Adipose tissue (tissue), 3 donors: Measurements from ENCODE around the gene CD180. TPM values are rescaled to one million over a fixed set of nuclear protein-coding genes. Genes with fewer than 3 reads are reported as not detected.

Source experiments
- H3K27ac ChIP-seq: one replicate; pipeline ENCODE4 v1.5.1; 2013; ENCODE audit warnings: low read depth, low read length
- WGBS, 3 donors: extraction: QIAGEN DNeasy Blood & Tissue Kit; methylation state at CpG; one replicate each; pipeline ENCODE4 v1.1.7; 2013; 5-methylcytosine and 5-hydroxymethylcytosine counted together
- polyA plus RNA-seq, 3 donors: library from polyadenylated mRNA; stranded (reverse); fragments of 200-250 nt; gene quantifications; one replicate each; pipeline ENCODE4 v1.2.3, GENCODE V29; 2013
- donor health status: healthy with polysubstance abuse.
- donor health status: Bipolar disorder and iron deficiency.
- donor health status: healthy.

CD180 gene
- polyA plus RNA-seq, 3 donors: 0.14 to 0.52 (median 0.45) TPM

DNA sequence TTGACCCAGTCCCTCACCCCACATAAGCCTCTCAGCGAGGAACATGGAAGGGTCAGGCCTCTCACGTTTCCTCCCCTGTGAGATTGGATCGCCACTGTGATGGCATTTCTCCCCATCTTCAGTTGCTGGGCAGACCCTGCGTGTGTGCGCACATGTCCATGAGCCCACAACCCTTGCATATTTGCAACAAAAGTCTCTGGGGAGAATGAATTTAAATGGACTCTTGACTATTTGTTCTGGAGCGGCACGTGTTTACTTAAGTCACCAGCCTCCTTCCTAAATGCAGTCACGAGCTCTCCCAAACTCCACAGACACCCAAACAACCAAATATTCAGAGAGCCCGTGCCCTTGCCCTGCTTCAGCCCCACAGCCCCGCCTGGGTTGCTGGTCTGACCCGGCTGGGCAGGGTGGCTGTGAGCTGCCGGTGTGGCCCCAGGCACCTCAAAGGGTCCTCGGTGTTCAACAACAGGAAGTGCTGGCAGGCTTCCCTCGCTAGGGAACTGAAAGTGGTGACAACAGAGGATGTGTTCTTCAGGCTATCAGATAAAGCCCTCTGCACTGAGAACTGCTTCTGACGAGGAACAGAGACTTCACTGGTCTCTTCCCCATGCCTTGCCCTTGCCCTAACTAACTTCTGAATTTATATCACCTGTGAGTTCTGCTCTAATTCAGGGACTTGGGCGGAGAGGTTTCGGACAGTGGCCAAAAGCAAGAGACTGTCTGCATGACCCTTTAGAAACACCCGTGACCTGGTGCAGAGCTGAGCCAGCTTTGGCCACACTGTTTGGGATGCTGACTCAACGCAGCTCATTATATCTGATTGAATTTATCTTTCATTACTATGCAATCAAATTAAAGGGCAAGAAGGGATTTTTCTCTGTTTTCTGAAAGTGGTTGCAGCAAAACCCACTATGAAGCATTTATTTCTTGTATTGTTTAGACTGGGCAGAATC is 19.2 kb upstream of the CD180 start:
- 40 to 44% (median 42%) methylated on average over 19 of the region's 19 CpGs for WGBS, 3 donors
- no peak overlapping the region for H3K27ac ChIP-seq

DNA sequence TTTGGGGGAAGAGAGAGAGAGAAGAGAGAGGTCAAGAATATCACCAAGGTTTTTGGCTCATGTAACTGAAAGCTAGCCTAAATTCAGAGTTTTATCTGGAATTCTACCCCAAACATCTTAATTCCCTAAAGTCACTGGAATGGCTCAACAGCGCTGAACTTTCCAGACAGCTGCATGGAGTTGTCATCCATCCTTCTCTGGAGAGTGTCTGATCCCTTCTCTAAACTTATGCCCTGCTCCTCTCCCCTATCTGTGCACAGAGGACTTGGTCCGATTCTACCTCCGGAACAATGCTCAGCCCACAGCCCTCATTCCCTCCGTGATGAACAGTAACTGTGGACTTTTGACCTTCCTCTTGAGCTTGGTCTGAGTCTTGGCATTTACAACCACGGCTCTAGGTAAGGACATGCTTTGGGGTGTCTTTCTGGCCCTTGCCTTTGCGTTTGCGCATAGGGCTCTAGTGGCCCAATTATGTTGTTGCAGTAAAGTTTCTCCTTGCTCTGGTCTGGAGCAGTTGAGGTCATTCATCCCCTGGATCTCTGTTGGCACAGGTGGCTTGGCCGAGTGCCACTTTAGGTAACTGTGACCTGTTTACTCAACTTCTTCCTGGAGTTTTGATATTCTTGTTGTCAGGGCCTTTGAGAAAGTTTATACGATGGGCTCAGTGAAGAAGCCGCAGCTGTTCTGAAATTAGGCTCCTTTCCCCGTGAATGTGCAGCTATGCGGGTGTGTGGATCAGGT is 18.3 kb upstream of the CD180 start:
- H3K27ac ChIP-seq: no peak overlapping the region
- 57 to 87% (median 82%) methylated on average over 12 of the region's 12 CpGs for WGBS, 3 donors

DNA sequence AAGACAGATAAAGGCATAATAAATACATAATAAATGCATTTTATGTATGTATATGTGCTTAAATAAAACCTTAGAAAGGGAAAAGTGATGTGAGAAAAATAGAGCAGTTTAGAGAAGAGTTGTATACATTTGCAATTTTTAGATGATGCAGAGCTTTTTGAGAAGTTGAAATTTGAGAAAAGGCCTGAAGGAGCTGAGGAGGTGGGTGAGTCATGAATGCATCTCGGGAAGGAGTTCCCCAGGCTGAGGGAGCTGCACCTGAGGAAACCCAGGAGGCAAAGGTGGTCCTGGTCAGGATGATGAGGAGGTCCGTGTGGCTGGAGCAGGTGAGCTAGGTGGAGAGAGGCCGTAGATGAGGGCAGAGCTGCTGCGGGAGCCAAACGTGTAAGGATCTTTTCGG is 17.4 kb upstream of the CD180 start:
- H3K27ac ChIP-seq: no peak overlapping the region
- WGBS, 3 donors: 84 to 94% (median 90%) methylated on average over 6 of the region's 6 CpGs

DNA sequence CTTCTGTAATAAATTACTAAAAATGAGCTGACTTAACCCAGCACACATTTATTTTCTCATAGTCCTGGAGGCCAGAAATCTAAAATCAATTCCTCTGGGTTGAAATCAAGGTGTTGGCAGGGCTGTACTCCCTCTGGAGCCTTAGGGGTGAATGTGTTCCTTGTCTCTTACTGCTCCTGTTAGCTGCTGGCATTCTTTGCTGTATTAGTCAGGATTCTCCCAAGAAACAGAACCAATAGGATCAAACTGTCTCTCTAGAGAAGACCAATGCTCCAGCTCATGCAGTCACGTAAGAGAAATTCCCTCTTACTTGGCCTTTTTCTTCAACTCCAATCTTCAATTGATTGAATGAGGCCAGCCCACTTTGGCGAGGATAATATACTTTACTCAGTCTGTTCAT is 15.3 kb upstream of the CD180 start:
- no peak overlapping the region for H3K27ac ChIP-seq
- 68 to 82% (median 78%) methylated on average over 2 of the region's 2 CpGs for WGBS, 3 donors

DNA sequence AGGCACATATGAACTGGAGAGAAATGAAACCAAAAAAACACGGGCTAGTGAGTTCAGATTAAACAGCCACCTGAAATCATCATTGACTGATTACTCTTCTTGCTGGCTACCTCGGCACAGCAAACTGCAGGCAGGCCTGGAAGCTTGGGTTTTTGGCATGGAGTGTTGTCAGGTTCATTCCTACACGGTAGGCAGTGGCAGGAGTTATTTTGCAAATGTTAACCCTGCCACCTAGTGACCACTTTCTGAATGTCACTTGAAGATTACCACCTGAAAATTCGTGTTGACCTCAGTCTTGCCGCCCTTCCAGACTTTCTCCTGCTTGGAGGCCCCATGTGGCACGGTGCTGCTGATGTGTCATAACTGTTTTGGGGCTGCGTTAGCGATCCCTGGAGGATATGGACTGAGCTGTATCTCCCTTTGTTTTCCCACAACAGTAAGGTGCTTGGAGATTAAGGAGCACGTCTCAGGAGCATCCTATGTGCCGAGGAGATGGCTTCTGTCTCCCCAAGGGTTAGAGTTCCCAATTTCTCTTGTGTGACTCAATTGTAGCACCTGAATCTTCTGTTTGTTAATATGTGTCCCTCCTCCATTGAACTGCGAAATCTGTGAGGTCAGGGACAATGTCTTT is 12.7 kb upstream of the CD180 start:
- H3K27ac ChIP-seq: no peak overlapping the region
- 23 to 28% (median 24%) methylated on average over 11 of the region's 11 CpGs for WGBS, 3 donors

DNA sequence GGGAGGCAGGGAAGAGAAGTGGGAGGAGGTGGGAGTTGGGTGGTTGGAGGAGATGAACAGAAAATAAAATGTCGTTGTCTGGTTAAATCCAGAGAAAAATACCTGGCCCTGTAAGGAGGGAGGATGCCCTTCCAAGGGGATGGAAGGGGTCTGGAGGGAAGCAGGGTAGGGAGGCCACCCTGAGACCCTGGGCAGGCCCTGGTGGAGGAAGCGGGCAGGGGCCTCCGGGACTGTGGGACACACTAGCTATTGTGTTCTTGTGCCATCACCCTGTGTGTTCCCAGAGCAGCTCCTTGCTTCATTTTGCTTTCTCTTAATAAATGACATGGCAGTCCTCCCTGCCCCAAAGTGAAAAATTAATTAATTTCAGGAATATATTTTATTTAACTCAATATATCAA is 11.8 kb upstream of the CD180 start:
- 91 to 95% (median 95%) methylated on average over 3 of the region's 3 CpGs for WGBS, 3 donors
- no peak overlapping the region for H3K27ac ChIP-seq

DNA sequence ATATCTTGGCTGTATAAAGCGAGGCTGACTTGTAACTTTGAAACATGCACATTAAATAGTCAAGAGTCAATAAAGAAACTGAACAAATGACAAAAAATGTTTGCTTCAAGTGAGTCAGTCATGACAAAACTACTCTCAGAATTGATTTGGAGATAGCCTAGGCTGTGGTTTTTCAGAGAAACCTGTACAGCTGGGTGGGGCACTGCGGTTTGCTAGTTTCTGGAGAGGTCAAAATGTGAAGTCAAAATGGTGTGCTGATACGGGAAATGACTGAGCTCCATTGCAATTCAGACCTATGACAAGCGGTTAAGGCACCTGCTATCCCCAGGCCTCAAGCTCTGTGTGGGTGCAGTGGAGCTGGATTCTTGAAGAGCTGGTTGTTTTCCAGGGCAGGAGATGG is 10.3 kb upstream of the CD180 start:
- no peak overlapping the region for H3K27ac ChIP-seq
- WGBS, 3 donors: 65 to 71% (median 68%) methylated on average over 4 of the region's 4 CpGs

DNA sequence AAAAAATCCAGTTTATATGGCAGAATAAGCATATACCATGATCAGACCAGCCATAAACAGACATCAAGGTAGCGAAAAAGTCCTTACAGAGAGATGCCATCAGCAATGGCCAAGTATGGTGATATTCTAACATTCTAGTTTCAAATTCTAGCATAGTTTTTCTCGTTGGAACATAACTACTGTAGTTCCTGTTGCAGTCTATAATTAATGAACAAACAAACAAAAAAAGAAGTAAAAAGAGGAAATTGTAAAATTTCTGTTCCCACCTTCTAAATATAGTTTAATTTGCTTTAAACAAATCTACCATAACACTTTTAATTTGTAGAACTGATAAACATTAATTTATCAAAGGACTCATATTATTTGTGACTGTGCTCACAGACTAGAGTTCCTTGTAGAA is 9.9 kb upstream of the CD180 start:
- 64 to 83% (median 65%) methylated on average over 2 of the region's 2 CpGs for WGBS, 3 donors

DNA sequence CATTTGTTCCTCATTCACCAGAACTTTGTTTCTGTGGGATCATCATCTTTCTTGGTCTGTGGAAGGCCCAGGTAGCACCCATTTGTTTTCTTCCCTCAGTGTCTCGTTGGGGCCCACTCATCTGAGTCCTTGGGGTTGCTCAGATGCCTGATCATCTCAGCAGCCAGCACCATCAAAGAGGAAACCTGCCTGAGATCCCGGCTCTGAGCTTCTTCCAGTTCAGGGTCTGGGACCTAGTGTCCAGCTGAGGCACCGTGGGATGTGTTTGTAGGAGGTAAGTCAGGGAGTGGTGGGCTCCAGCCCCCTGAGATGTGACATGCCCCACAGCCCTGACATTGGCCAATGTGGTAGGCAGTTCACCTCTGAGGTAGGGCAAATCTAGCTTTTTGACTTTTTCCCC is 9.4 kb upstream of the CD180 start:
- no peak overlapping the region for H3K27ac ChIP-seq
- 83 to 95% (median 90%) methylated on average over 3 of the region's 3 CpGs for WGBS, 3 donors

More for the DNA sequence above, 9.9 kb upstream of the CD180 start:
- H3K27ac ChIP-seq: no peak overlapping the region

DNA sequence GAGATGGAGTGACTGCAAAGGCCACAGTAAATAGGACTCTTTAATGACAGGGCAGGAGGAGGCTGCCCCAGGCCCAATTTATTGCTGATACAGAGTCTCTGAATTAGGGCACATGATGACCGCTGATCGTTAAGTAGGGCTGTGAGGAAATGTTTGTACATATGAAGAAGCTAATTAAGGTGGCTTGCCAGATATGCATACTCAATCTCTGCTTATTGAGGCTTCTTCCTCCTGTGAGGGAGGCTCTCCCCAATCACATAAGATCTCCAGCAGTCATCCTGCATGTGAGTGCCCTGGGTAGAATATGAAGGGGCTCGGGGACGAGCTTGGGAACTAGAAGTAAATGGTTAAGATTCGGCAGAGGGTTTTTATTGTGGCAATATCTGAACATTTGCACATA is 8.2 kb upstream of the CD180 start:
- WGBS, 3 donors: 66 to 81% (median 69%) methylated on average over 5 of the region's 5 CpGs
- H3K27ac ChIP-seq: no peak overlapping the region

DNA sequence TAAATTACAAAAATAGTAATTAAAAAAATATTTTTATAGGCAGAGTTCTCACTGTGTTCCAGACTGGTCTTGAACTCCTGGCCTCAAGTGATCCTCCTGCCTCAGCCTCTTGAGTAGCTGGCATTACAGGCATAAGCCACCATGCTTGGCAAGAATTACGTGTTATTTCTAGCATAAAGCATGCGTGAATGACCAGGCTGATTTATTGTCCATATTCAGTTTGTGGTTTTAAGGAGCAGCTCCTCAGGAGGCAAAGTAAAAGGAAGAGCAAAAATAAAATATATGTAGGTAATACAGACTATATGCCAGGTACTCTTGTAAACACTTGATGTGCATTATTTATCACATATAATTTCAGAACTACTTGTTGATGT is 7.1 kb upstream of the CD180 start:
- H3K27ac ChIP-seq: no peak overlapping the region
- 47 to 48% (median 48%) methylated on average over 2 of the region's 2 CpGs for WGBS, 3 donors

DNA sequence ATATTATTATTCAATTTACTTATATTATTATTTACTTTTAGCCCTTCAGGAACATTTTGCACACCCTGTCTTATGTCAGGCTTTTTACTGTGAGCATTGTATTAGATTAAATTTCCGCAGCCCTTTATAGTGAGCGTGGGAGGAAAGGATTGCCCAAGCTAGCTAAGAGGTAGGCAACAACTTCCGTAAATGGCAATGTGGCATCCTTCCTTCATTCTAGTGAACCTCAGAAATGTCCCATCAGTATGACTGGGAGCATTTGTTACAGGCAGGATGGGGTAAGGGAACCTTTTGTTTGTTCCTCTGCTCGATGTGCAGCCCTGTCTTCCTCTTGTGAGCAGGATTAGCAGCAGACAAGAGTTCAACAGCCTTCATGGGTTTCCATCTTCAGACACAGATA is 6.2 kb upstream of the CD180 start:
- WGBS, 3 donors: 58 to 77% (median 65%) methylated on average over 4 of the region's 4 CpGs
- no peak overlapping the region for H3K27ac ChIP-seq

DNA sequence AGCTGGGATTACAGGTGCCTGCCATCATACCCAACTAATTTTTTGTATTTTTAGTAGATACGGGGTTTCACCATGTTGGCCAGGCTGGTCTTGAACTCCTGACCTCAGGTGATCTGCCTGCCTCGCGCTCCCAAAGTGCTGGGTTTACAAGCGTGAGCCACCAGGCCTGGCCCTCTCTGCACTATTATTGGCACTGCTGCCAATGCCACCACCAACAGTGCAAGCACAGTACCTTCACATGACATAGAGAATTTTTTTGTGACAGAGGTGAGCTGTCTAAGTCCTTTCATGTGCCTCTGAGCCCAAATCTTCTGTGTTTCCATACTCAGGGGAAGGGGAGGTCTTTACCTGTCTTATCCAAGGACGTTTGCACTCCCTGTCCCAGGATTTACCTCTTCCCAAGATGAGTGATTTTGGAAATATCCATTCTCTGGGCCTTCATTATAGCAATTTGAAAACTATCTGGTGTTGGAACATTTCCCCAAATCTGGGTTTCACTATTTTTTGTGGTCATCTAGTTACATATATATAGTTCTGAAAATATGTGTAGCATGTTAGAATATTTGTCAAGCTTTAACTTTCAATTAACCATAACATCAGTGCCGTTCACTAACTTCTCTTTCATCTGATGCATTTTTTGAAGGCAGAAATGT is 5.4 kb upstream of the CD180 start:
- H3K27ac ChIP-seq: no peak overlapping the region
- 67 to 83% (median 81%) methylated on average over 6 of the region's 6 CpGs for WGBS, 3 donors

DNA sequence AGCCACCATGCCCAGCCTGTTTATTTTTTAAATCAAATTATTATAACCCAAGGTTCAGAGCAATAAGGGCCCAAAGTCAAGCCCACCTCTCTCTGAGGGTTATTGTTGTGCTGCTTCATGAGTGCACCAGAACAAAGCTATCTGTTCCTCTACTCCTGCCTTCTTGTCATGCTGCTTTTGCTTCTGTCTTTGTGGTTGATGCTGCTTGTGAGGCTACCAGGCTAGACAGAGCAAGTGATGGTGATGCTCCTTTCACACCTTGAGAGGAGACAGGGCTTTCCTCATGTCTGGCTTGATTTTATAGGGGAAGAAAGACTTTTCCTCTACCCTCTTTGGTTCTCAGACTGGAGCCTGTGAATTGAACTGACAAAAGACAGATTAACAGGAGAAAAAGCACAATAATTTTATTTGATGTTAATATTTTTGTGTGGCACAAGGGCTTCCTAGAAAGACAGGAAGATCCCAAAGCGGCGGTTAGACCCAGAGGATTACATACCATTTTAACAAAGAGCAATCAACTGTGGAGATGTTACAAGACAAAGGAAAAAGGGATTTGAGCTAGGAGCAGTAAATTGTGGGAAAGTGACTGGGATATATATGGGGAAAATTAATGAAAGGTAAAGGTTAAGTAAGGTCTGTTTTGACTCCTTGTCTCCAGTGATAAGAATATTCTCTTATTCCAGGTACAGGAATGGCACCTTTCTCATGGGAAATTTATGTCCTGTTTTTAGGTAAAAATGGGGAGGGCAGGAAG is 4.4 kb upstream of the CD180 start:
- H3K27ac ChIP-seq: no peak overlapping the region
- 96 to 98% (median 96%) methylated on average over 2 of the region's 2 CpGs for WGBS, 3 donors

DNA sequence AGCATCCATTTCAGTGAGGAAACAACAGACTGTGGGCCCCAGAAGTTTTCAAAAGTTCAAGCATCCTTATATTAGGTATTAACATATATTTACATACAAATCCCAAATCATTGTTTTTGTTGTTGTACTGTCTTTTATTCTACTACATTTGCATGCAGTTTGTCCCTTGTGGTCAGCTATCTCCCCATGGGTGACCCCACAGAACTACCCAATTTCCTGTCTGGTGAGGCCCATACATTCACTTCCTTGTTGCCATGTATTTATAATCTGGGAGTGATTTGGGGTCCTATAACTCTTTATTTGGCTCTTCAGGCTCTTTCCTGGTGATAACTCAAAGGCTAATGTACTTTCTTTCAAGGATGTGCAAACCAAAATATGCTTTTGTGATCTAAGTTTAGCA is 3.3 kb upstream of the CD180 start:
- H3K27ac ChIP-seq: no peak overlapping the region

DNA sequence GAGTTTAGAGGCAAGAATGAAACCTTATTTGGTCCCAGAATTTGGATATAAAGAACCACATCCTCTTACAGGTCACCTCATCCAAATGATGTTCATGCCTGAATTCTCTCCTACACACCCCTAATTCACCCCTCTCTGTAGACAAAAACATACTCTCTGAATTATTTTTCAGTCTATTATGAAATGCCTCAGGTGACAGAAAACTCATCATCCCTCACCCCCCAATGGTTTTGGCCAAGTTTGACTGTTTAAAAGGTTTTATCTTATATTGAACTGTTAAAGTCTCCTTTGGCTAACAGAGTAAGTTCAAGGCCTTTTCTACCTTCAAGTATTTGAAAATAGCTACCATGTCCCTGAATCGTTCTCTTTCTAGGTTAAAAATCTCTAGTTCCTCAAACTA is 2.3 kb upstream of the CD180 start:
- WGBS, 3 donors: 39 to 63% (median 50%) methylated on average over 1 of the region's 1 CpG

DNA sequence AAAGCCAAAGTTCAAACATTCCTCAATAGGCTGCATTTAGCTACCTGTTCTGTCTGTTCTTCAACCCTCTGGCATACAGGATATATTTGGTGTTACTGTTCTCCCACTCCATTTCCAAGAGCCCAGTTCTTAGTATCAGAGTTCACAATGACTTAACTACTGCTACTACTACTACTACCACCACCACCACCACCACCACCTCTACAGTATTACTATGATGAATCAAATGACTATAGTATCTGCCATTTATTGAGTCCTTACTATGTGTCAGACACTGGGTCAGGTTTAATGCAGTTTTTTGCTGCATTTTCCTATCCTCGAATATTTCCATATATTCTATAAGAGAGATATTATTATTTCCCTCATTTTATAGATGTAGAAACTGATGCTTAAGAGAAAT is 937 bp upstream of the CD180 start:
- no peak overlapping the region for H3K27ac ChIP-seq
- WGBS, 3 donors: 85 to 100% (median 97%) methylated on average over 1 of the region's 1 CpG

More for the DNA sequence above, 2.3 kb upstream of the CD180 start:
- no peak overlapping the region for H3K27ac ChIP-seq
